A549 (cell line): Measurements from ENCODE around the gene RILPL1. TPM values are rescaled to one million over a fixed set of nuclear protein-coding genes. Genes with fewer than 3 reads are reported as not detected.
"Not testable (repeated sequence)": the region's sequence is repeated elsewhere in the genome, so short reads cannot be mapped to it uniquely, and the experiment has no call there.

Experiments
- ATAC-seq, 2 experiments: fragments of 200-7000 bp in 1 of 2; fragments of >200 bp in 1 of 2; cut with Nextera tagmentation in 1 of 2; cut with Tn5 transposase in 1 of 2; 3 replicates each; pipeline versions ENCODE4 v1.8.0 to v1.9.1; 2018 to 2020; ENCODE audit warnings: mild to moderate bottlenecking in 1 of 2, moderate library complexity in 1 of 2
- CTCF ChIA-PET: fragments of 300-600 bp; sonication (Branson Sonifier 250); formaldehyde crosslinking; extraction: SDS; loops from one replicate; lab custom pipeline; 2021; ENCODE audit warnings: antibody characterized with exemption, inconsistent platforms; lab: Yijun Ruan, JAX
- POLR2A ChIA-PET: fragments of 350-600 bp; formaldehyde crosslinking; extraction: SDS; loops from one replicate; lab custom pipeline; 2021; ENCODE audit warnings: antibody characterized with exemption, inconsistent platforms; lab: Yijun Ruan, JAX
- DNase-seq, 2 experiments: peaks; one replicate each; pipeline versions ENCODE4 v3.0.0 to v3.0.0-alpha.2; 2011 to 2016; ENCODE audit warnings: low read depth in 1 of 2, low spot score in 1 of 2
- FAIRE-seq: peaks from 2 replicates; lab custom pipeline; 2011; peaks lifted over from hg19 to GRCh38; lab: Jason Lieb, UNC
- H3K27ac ChIP-seq, 2 experiments: fragments of >200 bp; sonication (Bioruptor Twin); formaldehyde crosslinking; 3 replicates each; pipeline ENCODE4 v1.5.1; 2016 to 2017
- H3K4me1 ChIP-seq: fragments of >200 bp; sonication (Bioruptor Twin); formaldehyde crosslinking; 3 replicates; pipeline ENCODE4 v1.6.1; 2016
- H3K4me2 ChIP-seq: fragments of >200 bp; sonication (Bioruptor Twin); formaldehyde crosslinking; 3 replicates; pipeline ENCODE4 v1.6.1; 2016
- H3K4me3 ChIP-seq: fragments of >200 bp; sonication (Bioruptor Twin); formaldehyde crosslinking; 3 replicates; pipeline ENCODE4 v1.5.1; 2016
- H3K9me3 ChIP-seq: fragments of >200 bp; sonication (Bioruptor Twin); formaldehyde crosslinking; 3 replicates; pipeline ENCODE4 v1.6.1; 2016
- BHLHE40 ChIP-seq: IDR thresholded peaks from 2 replicates; pipeline ENCODE4 v1.6.1; 2012; ENCODE audit warnings: low read depth, low read length, inconsistent platforms
- CBX8 ChIP-seq: fragments of 200-600 bp; sonication (generic); IDR thresholded peaks from 2 replicates; pipeline ENCODE4 v1.6.1; 2016
- ELK1 ChIP-seq: fragments of 150-350 bp; IDR thresholded peaks from 2 replicates; pipeline ENCODE4 v1.6.1; 2014; ENCODE audit warnings: low read depth, mild to moderate bottlenecking, low read length
- HDAC2 ChIP-seq: fragments of 200-600 bp; sonication (generic); IDR thresholded peaks from 2 replicates; pipeline ENCODE4 v1.6.1; 2016
- HEYL ChIP-seq: fragments of 250-450 bp; sonication (Bioruptor Pico); IDR thresholded peaks from 2 replicates; pipeline ENCODE4 v1.8.0; 2021; ENCODE audit warnings: mild to moderate bottlenecking, moderate library complexity
- JUNB ChIP-seq: fragments of >200 bp; sonication (Bioruptor Twin); formaldehyde crosslinking; IDR thresholded peaks from 2 replicates; pipeline ENCODE4 v1.6.1; 2016
- POLR2A ChIP-seq: IDR thresholded peaks from 2 replicates; pipeline ENCODE4 v1.6.1; 2012; ENCODE audit warnings: mild to moderate bottlenecking, low read length
- POLR2AphosphoS2 ChIP-seq: conservative IDR thresholded peaks from 2 replicates; pipeline ENCODE4 v1.6.1; 2012; ENCODE audit warnings: low read length, improper control_type of control experiment, inconsistent platforms
- RAD21 ChIP-seq, 2 experiments: fragments of >200 bp in 1 of 2; sonication (Bioruptor Twin) in 1 of 2; formaldehyde crosslinking in 1 of 2; IDR thresholded peaks in 1 of 2; conservative IDR thresholded peaks in 1 of 2; 2 replicates in 1 of 2; 3 replicates in 1 of 2; pipeline ENCODE4 v1.6.1; 2012 to 2018; ENCODE audit warnings: inconsistent platforms in 1 of 2
- RCOR1 ChIP-seq: fragments of 150-350 bp; IDR thresholded peaks from 2 replicates; pipeline ENCODE4 v1.6.1; 2014; ENCODE audit warnings: antibody characterized with exemption, low read length, low read depth
- RFX5 ChIP-seq: fragments of 450-650 bp; IDR thresholded peaks from 2 replicates; pipeline ENCODE4 v1.7.1; 2014; ENCODE audit warnings: antibody characterized with exemption, mild to moderate bottlenecking, moderate library complexity
- SMC3 ChIP-seq: fragments of >200 bp; sonication (Bioruptor Twin); formaldehyde crosslinking; IDR thresholded peaks from 3 replicates; pipeline ENCODE4 v1.6.1; 2018; ENCODE audit warnings: inconsistent platforms
- SREBF2 ChIP-seq: fragments of 450-650 bp; IDR thresholded peaks from 2 replicates; pipeline ENCODE4 v1.6.1; 2014; ENCODE audit warnings: mild to moderate bottlenecking, moderate library complexity
- USF2 ChIP-seq: fragments of 450-650 bp; IDR thresholded peaks from 2 replicates; pipeline ENCODE4 v1.6.1; 2014; ENCODE audit warnings: antibody characterized with exemption
- ZFP36 ChIP-seq: fragments of 450-650 bp; IDR thresholded peaks from 2 replicates; pipeline ENCODE4 v1.6.1; 2014; ENCODE audit warnings: borderline replicate concordance; ENCODE audit not compliant: partially characterized antibody
- WGBS: methylation state at CpG from one replicate; pipeline ENCODE4 v1.1.6; 2017; ENCODE audit errors: missing lambda C conversion rate; 5-methylcytosine and 5-hydroxymethylcytosine counted together
- polyA plus RNA-seq, 4 experiments: library from polyadenylated mRNA; depleted of rRNA in 3 of 4; stranded (reverse); fragments of >200 nt; fragmentation: RNase III in 1 of 4; extraction: RNeasy Plus Mini Kit Qiagen cat#74134 plus additional on column Dnase treatment in 1 of 4; gene quantifications; 2 replicates in 3 of 4; 3 replicates in 1 of 4; pipeline ENCODE4 v1.2.3, GENCODE V29; 2011 to 2017

The RILPL1 gene
- polyA plus RNA-seq, 2 of the 4 experiments (the other 2 are of a cell fraction): 8.0 to 14.2 TPM

GRCh38 chr12:123435636-123436016, 97.9 kb downstream of the RILPL1 start:
- Histone ChIP-seq H3K4me3 (peak overlapping the region; percentile 68), H3K4me1 (peaks cover 5% of the 10 kb centered on the region; the same call in 1 of the 3 replicates), H3K27ac (peak overlapping the region; percentile 75 to 90; a peak in 4 of 6 replicates), H3K9me3 (no peaks in the 10 kb centered on the region), H3K4me2 (peak overlapping the region; percentile 92)
- DNase-seq: no peak
- ChIA-PET CTCF (interaction anchor here (1.0 to 1.8 kb wide), 2 partner anchors 8 to 9 kb away, joined by 3 to 5 read pairs; no protein-coding TSS in a partner anchor), POLR2A (no interaction called here)
- no peak for FAIRE-seq
- ATAC-seq: no peak
- 73% methylated on average over 5 of the region's 5 CpGs for WGBS
- TF ChIP-seq HEYL (no peak), RFX5 (no peak), JUNB (no peak), ELK1 (no peak), RAD21 (conservative IDR thresholded peaks at IDR 0.05 in 1 of 2, IDR thresholded peaks at IDR 0.05 in 1 of 2) (no peak), BHLHE40 (no peak), RCOR1 (no peak), USF2 (no peak), HDAC2 (no peak)

- ATAC-seq (no peak), DNase-seq (no peak), FAIRE-seq (no peak)
- ChIA-PET CTCF (no interaction called here), POLR2A (no interaction called here)
- Histone ChIP-seq H3K27ac (no peak overlapping the region), H3K9me3 (no peaks in the 10 kb centered on the region), H3K4me3 (no peak overlapping the region), H3K4me1 (peaks cover 5% of the 10 kb centered on the region; the same call in 1 of the 3 replicates), H3K4me2 (no peak overlapping the region)
- 93% methylated on average over 6 of the region's 6 CpGs for WGBS
- TF ChIP-seq POLR2AphosphoS2 (no peak), POLR2A (no peak), SREBF2 (no peak), ZFP36 (no peak), SMC3 (no peak), HEYL (no peak), CBX8 (no peak)
Observed at GRCh38 chr12:123433615-123434014, 99.9 kb downstream of the RILPL1 start.

GRCh38 chr12:123431951-123432817, 101.3 kb downstream of the RILPL1 start:
- CTCF ChIA-PET: interaction anchor here (0.6 to 0.7 kb wide), 4 partner anchors 20 to 1339 kb away, joined by 3 to 7 read pairs (median 5); partner anchors contain the start of gene TMED2
- WGBS: 78% methylated on average over 15 of the region's 15 CpGs
- H3K9me3 ChIP-seq, ATAC-seq, POLR2A ChIA-PET, H3K4me3 ChIP-seq, H3K4me1 ChIP-seq, H3K27ac ChIP-seq, H3K4me2 ChIP-seq, DNase-seq, FAIRE-seq: not testable (repeated sequence)

GRCh38 chr12:123429101-123429500, 104.4 kb downstream of the RILPL1 start:
- ATAC-seq, DNase-seq, H3K9me3 ChIP-seq, H3K4me1 ChIP-seq, POLR2A ChIA-PET, H3K4me2 ChIP-seq, H3K27ac ChIP-seq, FAIRE-seq, H3K4me3 ChIP-seq: not testable (repeated sequence)
- CTCF ChIA-PET: interaction anchor here (1.2 kb wide), 1 partner anchor 12 kb away, joined by 5 read pairs; no protein-coding TSS in a partner anchor
- WGBS: 91% methylated on average over 8 of the region's 8 CpGs
